Measurements from ENCODE around the gene STARD5.
"Not testable (repeated sequence)": the region's sequence is repeated elsewhere in the genome, so short reads cannot be mapped to it uniquely, and the experiment has no call there.

Gene STARD5, protein sequence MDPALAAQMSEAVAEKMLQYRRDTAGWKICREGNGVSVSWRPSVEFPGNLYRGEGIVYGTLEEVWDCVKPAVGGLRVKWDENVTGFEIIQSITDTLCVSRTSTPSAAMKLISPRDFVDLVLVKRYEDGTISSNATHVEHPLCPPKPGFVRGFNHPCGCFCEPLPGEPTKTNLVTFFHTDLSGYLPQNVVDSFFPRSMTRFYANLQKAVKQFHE

DNA sequence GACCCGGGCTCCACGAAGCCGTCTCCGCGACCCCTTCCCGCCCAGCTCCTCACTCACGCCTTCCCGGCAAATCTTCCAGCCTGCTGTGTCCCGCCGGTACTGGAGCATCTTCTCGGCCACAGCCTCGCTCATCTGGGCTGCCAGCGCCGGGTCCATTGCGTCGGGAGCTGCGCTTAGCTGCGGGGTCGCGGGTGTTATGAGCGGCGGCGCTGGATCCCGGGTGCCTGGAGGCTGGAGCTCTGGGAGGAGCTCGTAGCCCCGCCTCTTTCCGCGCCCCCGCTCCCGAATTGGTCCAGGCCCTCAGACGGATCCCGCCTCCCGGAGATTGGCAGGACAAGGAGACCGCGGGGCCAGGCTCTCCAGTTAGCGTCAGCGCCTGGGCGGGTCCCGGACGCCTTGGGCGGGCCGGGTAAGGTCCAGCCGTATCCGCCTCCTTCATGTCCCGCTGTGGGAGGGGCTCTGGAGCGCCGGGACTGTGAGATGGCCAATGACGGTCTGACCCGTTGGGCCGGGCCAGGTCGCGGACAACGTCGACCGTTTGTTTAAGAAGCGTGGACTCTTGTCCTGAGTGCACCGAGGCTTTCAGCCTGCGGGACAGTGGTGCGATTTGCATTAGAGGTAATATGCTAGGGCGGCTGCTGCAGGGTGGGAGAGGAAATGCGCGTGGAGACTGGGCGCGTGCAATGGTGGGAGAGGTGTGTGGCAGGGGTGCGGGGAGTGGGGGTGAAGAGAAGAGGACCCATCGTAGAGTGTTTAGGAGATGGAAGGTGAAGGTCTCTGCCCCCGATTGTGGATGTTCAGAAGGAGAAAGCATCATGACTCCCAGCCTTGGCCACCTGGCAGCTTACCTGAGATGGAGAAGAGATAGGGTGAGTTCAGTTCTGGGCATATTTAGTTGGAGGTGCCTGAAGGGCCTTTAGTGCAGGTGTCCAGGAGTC, at the start of gene STARD5:
Gene STARD5, minus strand, starts transcription at position 198 of the 938 bp plus-strand sequence. Its CDS starts 42 bp downstream, at position 156.
- DNase-seq (ENCODE audit: low read depth) = peak; percentile 98

DNA sequence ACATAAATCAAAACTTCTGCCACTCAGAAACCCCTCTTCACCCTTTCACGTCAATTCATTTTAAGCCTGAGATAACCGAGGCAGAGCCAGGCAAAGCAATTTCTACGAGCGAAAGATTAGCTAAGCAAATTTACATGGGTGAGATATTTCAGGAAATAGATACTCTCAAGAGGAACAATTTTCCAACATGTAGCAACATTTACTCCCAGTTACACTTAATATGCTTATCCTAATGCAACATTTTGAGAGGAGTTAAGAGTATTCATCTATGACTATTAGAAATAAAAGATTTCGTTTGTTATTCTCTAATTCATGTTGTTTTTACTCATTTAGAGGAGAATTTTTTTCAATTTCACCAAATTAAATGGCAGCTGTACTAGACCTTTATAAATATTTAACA, 49.2 kb upstream of the STARD5 start:
- DNase-seq (ENCODE audit: low read depth) = no peak

DNA sequence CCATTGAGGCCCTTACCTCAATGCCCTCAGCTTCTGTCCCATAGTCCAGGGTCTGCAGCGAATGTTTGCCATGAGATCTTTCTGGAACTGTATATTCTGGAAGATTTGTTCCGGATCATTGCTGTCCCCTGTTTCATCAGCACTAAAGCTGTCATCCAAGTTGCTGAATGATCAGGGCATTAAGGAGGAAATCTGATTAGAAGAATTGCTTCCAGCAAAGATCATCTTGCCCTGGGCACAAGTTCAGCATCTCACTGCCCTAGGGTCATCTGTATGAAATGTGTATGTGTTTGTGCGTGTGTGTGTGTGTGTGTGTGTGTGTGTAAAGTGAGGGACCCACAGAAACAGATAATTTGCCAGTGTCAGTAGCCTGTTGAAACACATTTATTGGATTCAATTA, 48.6 kb upstream of the STARD5 start:
- DNase-seq (ENCODE audit: low read depth) = no peak

DNA sequence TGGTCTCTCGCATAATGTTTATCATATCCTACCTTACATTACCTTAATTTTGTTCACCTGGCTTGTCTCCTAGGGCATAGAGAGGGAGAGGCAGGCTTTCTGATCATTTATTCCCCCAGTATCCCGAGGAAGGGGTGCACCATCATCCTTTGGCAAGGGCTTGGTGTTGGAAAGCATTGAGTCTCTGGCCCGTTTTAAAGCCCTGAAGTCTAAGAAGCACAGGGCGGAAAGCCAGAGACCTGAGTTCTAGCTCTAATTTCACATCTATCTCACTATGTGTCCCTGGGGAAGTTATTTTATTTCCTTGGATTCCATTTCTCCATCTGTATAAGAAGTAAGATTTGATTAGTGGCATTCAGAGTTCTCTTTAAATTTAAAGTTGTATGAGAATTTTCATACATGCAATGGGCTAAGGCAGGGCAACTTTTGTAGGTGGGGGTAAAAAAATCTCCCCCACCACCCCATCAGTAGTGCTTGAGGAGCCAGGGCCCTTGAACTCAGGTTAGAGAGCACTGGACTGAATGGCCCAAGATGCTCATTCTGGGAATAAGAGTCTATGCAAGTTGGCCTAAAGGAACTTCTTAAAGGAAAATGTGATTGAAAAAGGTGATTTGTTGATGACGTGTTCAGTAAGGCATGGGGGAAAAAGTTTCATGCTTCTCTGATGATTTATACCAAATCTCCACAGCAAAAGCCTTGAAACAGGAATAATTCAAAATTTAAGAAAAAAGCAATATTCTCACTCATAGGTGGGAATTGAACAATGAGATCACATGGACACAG, 40.0 kb upstream of the STARD5 start:
- DNase-seq (ENCODE audit: low read depth) = no peak

DNA sequence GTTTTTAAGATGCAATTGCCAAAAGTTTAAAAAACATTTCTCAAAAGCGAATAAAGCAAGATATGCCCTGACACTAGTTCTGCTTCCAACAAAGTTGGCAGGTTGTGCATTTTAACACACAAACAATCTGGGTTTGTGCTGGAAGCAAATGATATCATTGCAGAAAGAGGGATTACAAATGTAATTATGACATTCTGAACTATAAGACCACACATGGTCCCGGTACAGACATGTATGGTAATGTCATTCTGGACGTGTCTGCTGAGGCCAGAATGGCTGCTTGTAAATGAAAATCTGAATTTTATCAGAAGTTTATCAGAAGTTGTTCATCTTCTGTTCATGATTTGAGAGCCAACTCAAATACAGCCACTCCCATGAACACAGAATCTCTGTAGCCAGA, 39.3 kb upstream of the STARD5 start:
- DNase-seq (ENCODE audit: low read depth) = no peak

DNA sequence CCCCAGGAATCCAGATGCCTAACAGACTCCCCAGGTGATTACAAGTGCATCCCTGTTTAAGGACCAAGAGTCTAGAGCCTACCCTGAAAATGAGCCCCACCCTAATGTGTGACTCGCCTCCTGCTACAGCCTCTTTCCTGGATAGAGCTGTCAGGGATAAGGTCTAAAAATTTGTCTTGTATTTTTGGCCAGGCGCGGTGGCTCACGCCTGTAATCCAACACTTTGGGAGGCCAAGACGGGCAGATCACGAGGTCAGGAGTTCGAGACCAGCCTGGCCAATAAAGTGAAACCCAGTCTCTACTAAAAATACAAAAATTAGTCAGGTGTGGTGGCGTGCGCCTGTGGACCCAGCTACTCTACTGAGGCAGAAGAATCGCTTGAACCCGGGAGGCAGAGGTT, 38.8 kb upstream of the STARD5 start:
- no peak for DNase-seq (ENCODE audit: low read depth)

DNA sequence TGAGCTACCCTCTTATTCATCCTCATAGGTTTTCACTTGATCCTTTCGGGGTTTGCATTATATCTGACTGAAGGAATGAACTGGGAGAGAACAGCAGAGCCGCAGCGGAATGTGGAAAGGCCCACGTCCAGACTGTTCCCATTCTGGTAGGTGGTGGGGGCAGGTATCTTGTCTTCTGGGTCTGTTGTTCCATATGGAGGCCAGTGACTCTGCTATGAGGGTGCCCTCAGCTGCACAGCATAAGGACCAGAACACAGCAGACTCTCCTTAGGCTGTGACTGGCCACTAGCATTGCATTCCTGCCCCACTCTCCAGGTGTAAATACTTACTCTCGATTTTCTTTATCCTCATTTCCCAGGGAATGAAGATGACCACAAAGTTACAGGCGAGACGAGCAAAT, 38.0 kb upstream of the STARD5 start:
- no peak for DNase-seq (ENCODE audit: low read depth)

DNA sequence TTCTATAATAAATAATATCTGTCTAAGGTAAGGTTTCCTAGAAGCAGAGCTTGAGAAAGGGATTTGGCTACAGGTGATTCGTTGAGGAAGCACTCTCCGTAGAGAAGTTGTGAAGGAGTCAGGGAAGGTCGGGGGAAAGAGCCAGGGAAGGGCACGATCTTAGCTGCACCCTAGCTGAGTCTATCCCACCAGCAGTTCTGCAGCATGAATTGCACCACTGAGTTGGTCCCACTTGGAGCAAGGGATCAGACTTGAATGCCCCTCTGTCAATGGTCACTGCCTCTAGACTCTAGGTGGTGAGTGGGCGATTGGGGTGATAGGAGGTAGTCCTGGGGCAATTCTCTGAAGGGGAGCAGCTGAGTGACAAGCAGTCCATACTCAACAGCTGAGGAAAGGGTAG, 36.5 kb upstream of the STARD5 start:
- no peak for DNase-seq (ENCODE audit: low read depth)

DNA sequence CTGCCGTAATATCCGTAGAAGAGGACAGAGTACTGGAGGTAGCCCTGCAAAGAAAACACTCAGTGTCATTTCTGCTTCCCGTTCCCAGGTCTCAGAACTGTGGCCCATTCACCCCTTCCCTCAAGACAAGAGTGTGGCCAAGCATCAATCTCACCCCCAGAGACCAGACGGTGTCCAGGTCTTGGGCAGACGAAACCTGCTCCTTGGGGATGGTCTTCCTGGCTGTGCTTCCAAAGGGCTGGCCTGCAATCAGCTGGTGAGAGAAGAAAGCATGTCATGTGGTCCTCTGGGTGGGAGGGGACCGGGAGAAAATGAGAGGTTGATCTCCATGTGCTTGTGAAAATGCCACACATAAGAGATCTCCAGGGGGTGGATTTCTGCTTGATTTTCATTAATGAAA, 34.3 kb upstream of the STARD5 start:
- DNase-seq (ENCODE audit: low read depth) = no peak

DNA sequence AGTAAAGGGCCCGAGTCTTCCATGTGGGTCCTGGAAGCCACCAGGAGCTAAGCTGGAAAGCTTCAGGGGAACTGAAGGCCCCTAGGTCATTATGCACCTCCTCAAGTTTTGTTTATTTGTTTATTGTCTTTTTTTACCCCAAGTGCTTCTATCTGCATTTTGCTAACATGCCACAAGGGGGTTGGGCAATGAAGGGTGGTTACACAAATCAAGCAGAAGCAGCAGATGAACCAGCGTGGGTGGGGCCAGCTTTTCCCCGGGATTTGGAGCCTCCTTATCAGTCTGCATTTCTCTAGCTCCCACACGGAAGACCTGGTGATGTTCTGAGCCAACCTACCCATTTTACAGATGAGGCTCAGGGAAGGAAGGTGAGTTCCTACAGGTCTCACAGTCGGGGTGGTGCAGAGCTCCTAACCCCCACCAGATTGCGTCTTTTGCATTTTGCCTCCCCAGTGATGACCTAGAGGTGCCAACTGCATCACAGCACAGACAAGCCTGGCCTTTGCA, 33.3 kb upstream of the STARD5 start:
- DNase-seq (ENCODE audit: low read depth) = no peak

DNA sequence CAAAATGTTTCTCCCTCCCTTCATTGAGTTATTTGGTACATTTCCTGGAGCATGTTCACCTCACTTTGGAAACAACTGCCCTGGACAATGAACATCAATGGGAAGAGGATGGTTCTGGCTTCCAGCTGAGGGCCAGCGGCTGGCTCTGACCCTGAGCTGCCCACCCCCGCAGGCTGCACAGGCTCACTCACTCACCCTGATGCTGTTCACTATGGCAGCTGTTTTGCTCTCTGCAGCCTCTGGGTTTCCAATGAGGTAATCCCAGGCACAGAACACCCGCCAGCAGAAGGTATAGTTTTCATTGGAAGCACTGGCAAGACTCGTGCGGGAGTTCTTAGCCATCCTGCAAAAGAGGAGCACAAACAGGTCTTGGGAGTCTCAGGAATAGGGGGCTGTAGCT, 32.3 kb upstream of the STARD5 start:
- DNase-seq (ENCODE audit: low read depth) = no peak

DNA sequence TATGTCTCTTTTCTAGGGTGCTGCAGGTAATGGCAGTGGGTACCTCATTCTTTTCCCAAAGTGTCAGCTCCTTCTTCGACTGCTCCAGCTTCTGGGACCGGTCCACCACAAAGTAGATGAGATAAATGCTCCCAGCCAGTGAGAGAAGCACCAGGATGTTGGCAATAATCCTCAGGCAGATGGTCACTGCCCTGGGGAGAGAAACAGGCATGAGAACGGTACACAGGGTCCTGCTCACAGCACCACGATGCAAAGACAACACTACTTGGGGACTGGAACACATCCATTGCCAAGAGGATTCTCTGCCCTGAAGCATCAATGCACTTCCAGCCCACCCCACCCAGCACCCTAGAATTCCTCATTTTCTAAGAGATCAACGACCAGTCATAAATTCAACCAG, 27.7 kb upstream of the STARD5 start:
- no peak for DNase-seq (ENCODE audit: low read depth)

DNA sequence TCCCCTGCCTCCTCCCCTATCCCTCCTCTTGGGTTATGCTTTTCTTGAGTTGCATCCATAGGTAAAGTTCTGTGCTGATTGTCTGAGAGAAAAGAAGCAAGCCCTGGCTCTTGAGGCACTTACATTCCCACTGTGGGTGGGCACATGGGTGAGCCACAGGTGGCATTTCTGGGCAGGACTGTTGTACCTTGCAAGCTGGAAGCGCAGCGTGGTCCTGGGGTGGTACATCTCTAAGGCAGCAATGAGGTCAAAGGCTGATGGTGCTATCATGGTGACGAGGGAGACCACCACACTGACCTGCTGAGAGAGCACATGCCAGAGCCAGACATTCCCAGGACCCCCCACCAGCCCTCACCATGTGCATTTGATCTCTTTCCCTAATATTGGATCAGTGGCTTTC, 25.3 kb upstream of the STARD5 start:
- DNase-seq (ENCODE audit: low read depth) = no peak

DNA sequence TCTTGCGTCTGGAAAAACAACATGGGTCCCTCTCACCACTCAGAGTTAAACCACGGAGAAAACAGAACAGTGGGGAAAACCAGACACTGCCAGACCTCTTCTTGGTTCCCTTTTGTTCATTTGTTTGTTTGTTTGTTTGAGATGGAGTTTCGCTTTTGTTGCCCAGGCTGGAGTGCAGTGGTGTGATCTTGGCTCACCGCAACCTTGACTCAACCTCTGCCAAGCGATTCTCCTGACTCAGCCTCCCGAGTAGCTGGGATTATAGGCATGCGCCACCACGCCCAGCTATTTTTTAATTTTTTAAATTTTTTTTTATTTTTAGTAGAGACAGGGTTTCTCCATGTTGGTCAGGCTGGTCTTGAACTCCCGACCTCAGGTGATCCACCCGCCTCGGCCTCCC, 24.8 kb upstream of the STARD5 start:
- not testable (repeated sequence) for DNase-seq (ENCODE audit: low read depth)

DNA sequence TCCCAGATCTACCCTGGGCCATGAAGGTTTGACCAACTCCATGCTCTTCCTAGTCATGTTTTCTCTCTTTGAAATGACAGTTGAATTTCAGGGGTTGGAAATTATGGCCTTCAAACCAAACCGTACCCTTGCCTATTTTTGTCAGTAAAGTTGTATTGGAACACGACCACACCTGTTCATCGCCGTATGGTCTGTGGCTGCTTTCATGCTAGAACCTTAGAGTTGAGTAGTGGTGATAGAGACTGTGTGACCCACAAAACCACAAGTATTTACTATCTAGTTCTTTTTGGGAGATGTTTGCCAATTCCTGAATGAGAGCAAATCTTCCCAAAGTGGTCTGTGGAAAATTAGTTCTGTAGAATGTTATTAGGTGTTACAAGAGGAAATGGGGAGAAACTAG, 24.0 kb upstream of the STARD5 start:
- DNase-seq (ENCODE audit: low read depth) = no peak

DNA sequence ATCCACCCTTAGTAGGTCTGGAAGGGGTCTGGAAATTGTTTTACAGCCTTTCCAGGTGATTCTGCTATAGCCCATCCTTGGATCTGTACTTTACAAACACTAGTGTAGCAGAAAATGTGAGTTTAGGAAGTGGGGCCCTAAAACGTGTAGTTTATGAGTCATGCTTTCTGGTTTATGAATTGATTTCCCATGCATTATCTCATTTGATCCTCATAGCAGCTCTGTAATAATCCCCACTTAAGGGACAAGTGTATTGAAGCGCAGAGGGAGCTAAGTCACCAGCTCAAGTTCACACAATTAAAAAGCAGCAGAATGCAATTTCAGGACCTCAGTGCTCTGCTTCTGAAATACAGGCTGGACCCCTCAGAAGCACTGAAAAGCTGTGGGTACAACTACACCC, 22.7 kb upstream of the STARD5 start:
- no peak for DNase-seq (ENCODE audit: low read depth)

DNA sequence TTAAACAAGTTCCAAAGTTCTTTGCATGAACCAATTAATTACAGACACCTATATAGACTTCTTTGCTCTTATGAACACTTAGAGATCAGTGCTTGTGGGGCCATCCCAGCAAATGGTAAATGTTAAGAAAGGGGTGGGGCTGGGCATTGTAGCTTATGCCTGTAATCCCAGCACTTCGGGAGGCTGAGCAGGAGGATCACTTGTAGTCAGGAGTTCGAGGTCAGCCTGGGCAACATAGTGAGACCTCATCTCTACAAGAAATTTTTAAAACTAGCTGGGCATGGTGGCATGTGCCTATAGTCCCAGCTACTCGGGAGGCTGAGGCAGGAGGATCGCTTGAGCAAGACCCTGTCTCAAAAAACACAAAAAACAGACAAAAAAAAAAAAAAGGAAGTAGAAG, 19.4 kb upstream of the STARD5 start:
- DNase-seq (ENCODE audit: low read depth) = no peak

DNA sequence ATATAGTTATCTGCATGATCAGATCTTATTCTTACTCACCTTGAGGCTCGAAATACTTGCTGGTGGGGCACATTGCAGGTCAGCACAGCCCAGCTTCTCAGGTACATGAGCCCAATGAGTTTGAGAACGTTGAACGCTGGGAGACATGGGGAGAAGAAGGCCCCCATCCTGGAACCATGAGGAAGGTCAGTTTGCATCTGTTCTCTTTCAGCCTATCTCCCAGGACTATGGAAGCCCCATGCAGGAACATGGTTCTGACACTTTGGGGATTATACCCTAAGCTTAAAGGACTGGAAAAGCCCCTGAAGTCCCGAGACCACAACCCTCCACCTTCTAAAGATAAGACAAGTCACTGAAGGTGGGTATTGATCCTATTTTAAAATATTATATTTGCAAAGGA, 17.4 kb upstream of the STARD5 start:
- no peak for DNase-seq (ENCODE audit: low read depth)

DNA sequence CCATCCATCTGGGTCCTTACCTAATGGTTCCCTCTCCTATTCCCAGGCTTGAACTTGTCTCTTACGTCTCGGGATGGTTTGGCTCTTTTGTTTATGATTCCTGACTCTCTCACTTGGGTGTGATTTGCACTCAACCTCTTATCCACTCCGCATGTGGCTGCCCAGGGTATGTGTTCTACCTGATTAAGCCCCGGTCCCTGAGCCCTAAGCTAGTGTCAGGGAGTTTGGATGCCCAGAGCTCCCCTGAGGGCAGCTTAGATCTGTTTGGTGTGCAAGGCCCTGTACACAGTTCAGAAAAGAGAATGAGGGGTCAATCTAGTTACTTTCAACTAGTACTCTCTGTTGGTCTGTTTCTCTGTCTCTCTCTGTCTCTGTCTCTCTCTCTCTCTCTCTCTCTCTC, 15.9 kb upstream of the STARD5 start:
- no peak for DNase-seq (ENCODE audit: low read depth)

DNA sequence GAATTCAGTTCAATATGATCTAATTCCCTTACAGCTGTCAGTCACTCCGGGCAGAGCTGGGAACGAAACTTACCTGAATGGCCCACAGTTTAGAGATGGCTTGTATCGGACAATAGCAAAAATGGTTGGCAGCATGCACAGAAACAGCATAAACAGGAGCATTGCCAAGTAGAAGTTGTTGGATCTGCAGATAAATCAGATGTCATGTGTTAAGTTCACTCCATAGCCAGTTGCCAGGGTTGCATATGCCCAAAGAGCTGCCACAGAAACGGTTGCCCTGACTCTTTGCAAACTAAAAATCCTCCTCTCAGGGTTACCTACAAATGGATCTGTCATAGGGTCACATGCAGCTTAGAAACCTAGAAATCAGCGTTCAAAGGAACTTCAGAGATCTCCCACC, 15.4 kb upstream of the STARD5 start:
- DNase-seq (ENCODE audit: low read depth) = no peak

DNA sequence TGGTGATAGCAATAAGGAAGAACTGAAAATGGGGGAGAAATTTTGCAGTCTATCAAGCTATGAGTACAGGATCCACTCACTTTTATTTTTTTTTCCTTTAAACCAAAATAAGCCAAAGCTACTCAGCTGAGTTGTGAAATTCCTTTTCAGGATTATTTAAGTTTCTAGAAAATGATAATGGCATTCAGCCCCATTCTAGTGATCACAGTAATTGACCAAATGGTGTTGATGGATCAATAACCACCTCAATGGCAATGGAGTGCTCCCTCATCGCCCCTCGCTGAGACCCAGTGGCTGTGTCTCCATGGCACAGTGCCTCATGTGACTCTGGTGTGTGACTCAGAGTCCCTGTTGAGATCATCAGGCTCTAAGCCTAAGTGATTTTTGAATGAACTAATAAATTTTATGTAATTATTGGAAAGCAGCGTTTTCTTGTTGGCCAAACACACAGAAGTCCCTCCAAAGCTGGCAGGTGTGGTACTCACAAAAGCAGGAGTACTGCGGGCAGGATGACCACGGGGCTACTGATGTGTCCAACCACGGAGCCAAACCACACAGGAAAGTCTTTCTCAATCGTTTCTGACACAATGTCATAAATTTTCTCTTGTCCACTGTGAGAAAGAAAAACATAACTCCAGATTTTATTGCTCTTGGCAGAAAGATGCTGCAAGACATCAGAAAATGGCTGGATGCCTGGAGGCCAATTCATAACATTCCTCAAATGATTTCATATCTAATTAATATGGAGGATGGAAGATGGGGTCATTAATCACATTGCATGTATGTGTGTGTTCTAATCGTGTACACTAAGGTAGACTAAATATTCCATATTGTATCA, 14.4 kb upstream of the STARD5 start:
- DNase-seq (ENCODE audit: low read depth) = peak; percentile 94

DNA sequence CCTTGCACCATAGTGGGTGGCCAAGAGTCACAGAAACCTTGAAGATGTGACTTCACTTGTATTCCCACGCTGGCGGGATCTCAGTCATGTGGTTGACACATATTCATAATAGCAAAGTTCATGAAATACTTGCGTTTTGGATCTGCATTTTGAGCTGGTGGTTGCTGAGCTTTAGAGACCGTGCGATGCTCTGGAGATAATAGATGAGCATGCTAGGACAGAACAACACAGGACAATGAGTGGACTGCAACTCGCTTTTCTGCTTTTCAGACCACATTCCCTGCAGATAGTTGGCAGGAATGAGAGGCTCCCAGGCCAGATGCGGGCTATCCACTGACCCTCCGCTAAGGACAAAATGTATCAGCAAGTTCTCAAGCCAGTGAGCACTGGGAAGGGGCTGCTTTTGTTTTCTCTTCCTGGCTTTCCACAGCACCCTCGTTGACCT, 13.8 kb upstream of the STARD5 start:
- no peak for DNase-seq (ENCODE audit: low read depth)
